Astrocyte (in vitro differentiated cells and primary cell): Measurements from ENCODE around the gene SLIT3. TPM values are rescaled to one million over a fixed set of nuclear protein-coding genes. Genes with fewer than 3 reads are reported as not detected.

Source experiments
- DNase-seq: peaks from one replicate; pipeline ENCODE4 v3.0.0-alpha.2; 2010; ENCODE audit warnings: low read depth
- FAIRE-seq: peaks from 2 replicates; lab custom pipeline; 2011; peaks lifted over from hg19 to GRCh38; lab: Jason Lieb, UNC
- H2AFZ ChIP-seq: 2 replicates; pipeline ENCODE4 v1.6.0; 2012; ENCODE audit warnings: low read depth, low read length, inconsistent platforms
- H3K27ac ChIP-seq: 2 replicates; pipeline ENCODE4 v1.5.1; 2011; ENCODE audit warnings: low read depth, low read length, inconsistent platforms
- H3K27me3 ChIP-seq: 2 replicates; pipeline ENCODE4 v1.6.0; 2011; ENCODE audit warnings: low read length, inconsistent platforms; ENCODE audit not compliant: insufficient read depth
- H3K36me3 ChIP-seq: 2 replicates; pipeline ENCODE4 v1.5.1; 2011; ENCODE audit warnings: low read length, inconsistent platforms; ENCODE audit not compliant: insufficient read depth
- H3K4me1 ChIP-seq: 2 replicates; pipeline ENCODE4 v1.5.1; 2011; ENCODE audit warnings: low read length, inconsistent platforms; ENCODE audit not compliant: insufficient read depth
- H3K4me2 ChIP-seq: 2 replicates; pipeline ENCODE4 v1.6.0; 2012; ENCODE audit warnings: low read length, inconsistent platforms
- H3K4me3 ChIP-seq: 2 replicates; pipeline ENCODE4 v1.5.1; 2011; ENCODE audit warnings: low read depth, mild to moderate bottlenecking, low read length, inconsistent platforms; ENCODE audit not compliant: insufficient read depth
- H3K79me2 ChIP-seq: 2 replicates; pipeline ENCODE4 v1.6.0; 2012; ENCODE audit warnings: mild to moderate bottlenecking, low read length, inconsistent platforms; ENCODE audit not compliant: insufficient read depth
- H3K9ac ChIP-seq: 2 replicates; pipeline ENCODE4 v1.6.0; 2012; ENCODE audit warnings: mild to moderate bottlenecking, low read length, inconsistent platforms
- H3K9me3 ChIP-seq: 2 replicates; pipeline ENCODE4 v1.5.1; 2012; ENCODE audit warnings: low read depth, mild to moderate bottlenecking, low read length, inconsistent platforms; ENCODE audit not compliant: insufficient read depth
- H4K20me1 ChIP-seq: 2 replicates; pipeline ENCODE4 v1.6.0; 2012; ENCODE audit warnings: low read length, inconsistent platforms; ENCODE audit not compliant: insufficient read depth
- H3K27ac Mint-ChIP-seq: one replicate; pipeline ENCODE4 v1.8.0; 2021; ENCODE audit warnings: mild to moderate bottlenecking, mixed read lengths; ENCODE audit not compliant: unreplicated experiment
- H3K27me3 Mint-ChIP-seq: one replicate; pipeline ENCODE4 v1.8.0; 2021; ENCODE audit warnings: low read depth, mixed read lengths; ENCODE audit not compliant: unreplicated experiment
- H3K36me3 Mint-ChIP-seq: one replicate; pipeline ENCODE4 v1.8.0; 2021; ENCODE audit warnings: low read depth, mixed read lengths; ENCODE audit not compliant: unreplicated experiment
- H3K4me1 Mint-ChIP-seq: one replicate; pipeline ENCODE4 v1.8.0; 2021; ENCODE audit warnings: low read depth, mixed read lengths; ENCODE audit not compliant: unreplicated experiment
- H3K4me3 Mint-ChIP-seq: one replicate; pipeline ENCODE4 v1.8.0; 2021; ENCODE audit warnings: mild to moderate bottlenecking, moderate library complexity, mixed read lengths; ENCODE audit not compliant: unreplicated experiment
- H3K9me3 Mint-ChIP-seq: one replicate; pipeline ENCODE4 v1.8.0; 2021; ENCODE audit warnings: mild to moderate bottlenecking, mixed read lengths; ENCODE audit not compliant: unreplicated experiment
- EZH2 ChIP-seq: IDR thresholded peaks from 2 replicates; pipeline ENCODE4 v1.6.1; 2012; ENCODE audit warnings: mild to moderate bottlenecking, low read length, inconsistent platforms; ENCODE audit not compliant: insufficient read depth
- total RNA-seq: library from RNA; stranded (reverse); gene quantifications from 2 replicates; pipeline ENCODE4 v1.2.1, GENCODE V29; 2021
- TF ChIP-seq, protein P1 (sequence below): IDR thresholded peaks from 2 replicates; pipeline ENCODE4 v1.5.1; 2011; ENCODE audit warnings: low read depth, mild to moderate bottlenecking, inconsistent platforms, low read length, moderate library complexity; ENCODE audit not compliant: insufficient read depth

SLIT3 gene
- total RNA-seq, 1 donor from 2014 or later: 20.7 TPM

DNA sequence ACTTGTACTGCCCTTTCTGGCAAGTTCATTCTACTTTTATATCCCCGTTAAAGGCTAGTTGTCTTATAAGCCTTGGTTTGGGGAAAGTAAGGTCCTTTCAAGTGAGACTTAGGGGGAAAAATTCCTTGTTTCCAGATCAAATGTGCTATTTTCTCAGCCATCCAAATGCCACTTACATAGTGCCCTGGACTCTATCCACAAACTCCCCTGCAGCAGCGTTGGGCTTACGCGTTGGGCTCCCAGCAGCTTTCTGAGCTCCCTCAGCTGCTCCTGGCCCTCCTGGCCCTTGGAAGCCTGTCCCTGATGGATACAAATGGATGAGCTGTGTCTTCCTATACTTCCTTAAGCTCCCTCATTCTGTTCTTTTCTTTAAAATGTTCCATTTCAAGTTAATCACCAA is 442.6 kb downstream of the SLIT3 start:
- FAIRE-seq: no peak

DNA sequence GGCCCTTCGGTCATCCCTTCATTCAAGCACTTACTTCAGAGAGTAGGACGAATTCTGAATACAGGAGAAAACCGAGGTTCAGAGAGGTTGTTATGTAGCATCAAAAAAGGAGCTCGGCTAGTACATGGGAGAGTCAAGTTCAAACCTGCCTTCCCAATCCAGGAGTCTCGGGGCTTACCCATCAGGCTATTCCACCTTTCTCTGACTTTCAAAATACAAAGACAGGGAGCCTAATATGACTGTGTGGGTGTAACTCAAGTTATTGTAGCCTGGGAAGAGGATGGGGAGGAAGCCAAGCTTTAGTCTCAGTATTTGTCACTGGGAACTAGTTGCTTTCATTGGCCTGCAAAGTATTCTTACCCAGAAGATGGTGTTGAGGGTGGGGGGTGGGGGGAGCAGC is 447.0 kb downstream of the SLIT3 start:
- Mint-ChIP-seq H3K9me3 (no peaks in the 10 kb centered on the region), H3K4me3 (no peak overlapping the region), H3K27me3 (peaks cover 7% of the 10 kb centered on the region), H3K36me3 (no peaks in the 10 kb centered on the region), H3K4me1 (no peaks in the 10 kb centered on the region), H3K27ac (no peak overlapping the region)
- TF ChIP-seq, protein P1, sequence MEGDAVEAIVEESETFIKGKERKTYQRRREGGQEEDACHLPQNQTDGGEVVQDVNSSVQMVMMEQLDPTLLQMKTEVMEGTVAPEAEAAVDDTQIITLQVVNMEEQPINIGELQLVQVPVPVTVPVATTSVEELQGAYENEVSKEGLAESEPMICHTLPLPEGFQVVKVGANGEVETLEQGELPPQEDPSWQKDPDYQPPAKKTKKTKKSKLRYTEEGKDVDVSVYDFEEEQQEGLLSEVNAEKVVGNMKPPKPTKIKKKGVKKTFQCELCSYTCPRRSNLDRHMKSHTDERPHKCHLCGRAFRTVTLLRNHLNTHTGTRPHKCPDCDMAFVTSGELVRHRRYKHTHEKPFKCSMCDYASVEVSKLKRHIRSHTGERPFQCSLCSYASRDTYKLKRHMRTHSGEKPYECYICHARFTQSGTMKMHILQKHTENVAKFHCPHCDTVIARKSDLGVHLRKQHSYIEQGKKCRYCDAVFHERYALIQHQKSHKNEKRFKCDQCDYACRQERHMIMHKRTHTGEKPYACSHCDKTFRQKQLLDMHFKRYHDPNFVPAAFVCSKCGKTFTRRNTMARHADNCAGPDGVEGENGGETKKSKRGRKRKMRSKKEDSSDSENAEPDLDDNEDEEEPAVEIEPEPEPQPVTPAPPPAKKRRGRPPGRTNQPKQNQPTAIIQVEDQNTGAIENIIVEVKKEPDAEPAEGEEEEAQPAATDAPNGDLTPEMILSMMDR: no peak
- TF ChIP-seq EZH2: no peak
- Histone ChIP-seq H3K27ac (no peak overlapping the region), H3K4me1 (peaks cover 10% of the 10 kb centered on the region), H3K79me2 (no peaks in the 10 kb centered on the region), H3K9me3 (no peaks in the 10 kb centered on the region), H2AFZ (no peak overlapping the region), H3K27me3 (peaks cover 9% of the 10 kb centered on the region), H3K4me3 (no peak overlapping the region), H3K4me2 (no peak overlapping the region), H4K20me1 (no peaks in the 10 kb centered on the region), H3K36me3 (no peaks in the 10 kb centered on the region), H3K9ac (no peak overlapping the region)
- DNase-seq: no peak
- no peak for FAIRE-seq

More for the DNA sequence above, 442.6 kb downstream of the SLIT3 start:
- no peak for TF ChIP-seq EZH2
- TF ChIP-seq, protein P1: no peak
- no peak overlapping the region for H3K4me2 ChIP-seq
- H3K27ac ChIP-seq: no peak overlapping the region
- H3K27ac Mint-ChIP-seq: no peak overlapping the region
- no peak overlapping the region for H2AFZ ChIP-seq
- no peaks in the 10 kb centered on the region for H3K9me3 ChIP-seq
- H4K20me1 ChIP-seq: no peaks in the 10 kb centered on the region
- no peak overlapping the region for H3K4me3 ChIP-seq
- H3K4me1 Mint-ChIP-seq: no peaks in the 10 kb centered on the region
- no peak overlapping the region for H3K9ac ChIP-seq
- no peaks in the 10 kb centered on the region for H3K79me2 ChIP-seq
- no peak for DNase-seq
- H3K27me3 Mint-ChIP-seq: peaks cover 5% of the 10 kb centered on the region
- no peaks in the 10 kb centered on the region for H3K4me1 ChIP-seq
- H3K36me3 ChIP-seq: no peaks in the 10 kb centered on the region
- H3K9me3 Mint-ChIP-seq: no peaks in the 10 kb centered on the region
- peaks cover 4% of the 10 kb centered on the region for H3K27me3 ChIP-seq
- H3K36me3 Mint-ChIP-seq: no peaks in the 10 kb centered on the region
- no peak overlapping the region for H3K4me3 Mint-ChIP-seq

DNA sequence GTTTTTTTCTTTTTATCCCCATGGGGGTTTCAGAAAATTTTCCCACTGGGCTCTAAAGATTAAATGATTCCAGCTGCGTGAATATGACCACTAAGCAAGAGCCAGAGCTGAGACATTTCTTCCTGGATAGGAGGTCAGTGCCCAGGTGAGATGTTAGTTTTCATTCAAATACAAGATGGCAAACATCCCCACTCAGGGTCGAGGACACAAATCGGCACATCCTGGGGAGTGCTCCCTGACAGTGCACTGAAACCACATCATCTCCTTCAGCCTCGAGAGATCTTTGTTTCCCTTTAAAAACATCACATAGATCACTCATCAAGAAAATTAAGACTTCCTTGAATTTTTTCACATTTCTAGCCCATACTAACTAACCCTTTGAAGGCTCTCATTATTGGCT is 448.6 kb downstream of the SLIT3 start:
- Histone ChIP-seq H2AFZ (peak overlapping the region; percentile 8), H3K4me3 (no peak overlapping the region), H4K20me1 (no peaks in the 10 kb centered on the region), H3K27ac (no peak overlapping the region), H3K9me3 (no peaks in the 10 kb centered on the region), H3K4me2 (peak overlapping the region; percentile 72), H3K79me2 (no peaks in the 10 kb centered on the region), H3K9ac (peak overlapping the region; percentile 26), H3K36me3 (no peaks in the 10 kb centered on the region), H3K27me3 (peaks cover 18% of the 10 kb centered on the region), H3K4me1 (peaks cover 10% of the 10 kb centered on the region)
- no peaks in the 10 kb centered on the region for H3K4me1 Mint-ChIP-seq
- no peak for FAIRE-seq
- peaks cover 2% of the 10 kb centered on the region for H3K27me3 Mint-ChIP-seq
- H3K9me3 Mint-ChIP-seq: no peaks in the 10 kb centered on the region
- TF ChIP-seq, protein P1: no peak
- no peak for TF ChIP-seq EZH2
- no peaks in the 10 kb centered on the region for H3K36me3 Mint-ChIP-seq
- DNase-seq: no peak
- H3K4me3 Mint-ChIP-seq: no peak overlapping the region
- no peak overlapping the region for H3K27ac Mint-ChIP-seq
